CD4-positive, alpha-beta T cell treated with Interleukin-2 at 100 ng/mL for 4 hours (primary cell): Measurements from ENCODE around the gene FOXO6.

Source experiments
- DNase-seq: peaks from one replicate; pipeline ENCODE4 v3.0.0-alpha.2; 2020; ENCODE audit warnings: low spot score

FOXO6 gene

GRCh38 chr1:41360786-41361494 lies at the start of gene FOXO6:
Gene FOXO6, plus strand, starts transcription at chr1:41361434.
- DNase-seq = peak; percentile 96

GRCh38 chr1:41312991-41313645 lies 48.1 kb upstream of the FOXO6 start:
- DNase-seq = no peak

GRCh38 chr1:41313661-41314131 lies 47.5 kb upstream of the FOXO6 start:
- DNase-seq = peak; percentile 19

GRCh38 chr1:41314376-41315145 lies 46.7 kb upstream of the FOXO6 start:
- no peak for DNase-seq

- DNase-seq = no peak
Measured at GRCh38 chr1:41315146-41315822, 46.0 kb upstream of the FOXO6 start.

- no peak for DNase-seq
Measured at GRCh38 chr1:41315871-41316270, 45.4 kb upstream of the FOXO6 start.

GRCh38 chr1:41317361-41317760 lies 43.9 kb upstream of the FOXO6 start:
- DNase-seq = no peak

- DNase-seq = no peak
Measured at GRCh38 chr1:41318135-41318534, 43.1 kb upstream of the FOXO6 start.

GRCh38 chr1:41319106-41319755 lies 42.0 kb upstream of the FOXO6 start:
- no peak for DNase-seq

GRCh38 chr1:41319807-41320711 lies 41.2 kb upstream of the FOXO6 start:
- DNase-seq = no peak

- no peak for DNase-seq
Measured at GRCh38 chr1:41320895-41321676, 40.1 kb upstream of the FOXO6 start.

- no peak for DNase-seq
Measured at GRCh38 chr1:41322101-41322661, 39.1 kb upstream of the FOXO6 start.

- DNase-seq = peak; percentile 21
Measured at GRCh38 chr1:41322835-41323234, 38.4 kb upstream of the FOXO6 start.

GRCh38 chr1:41323243-41323642 lies 38.0 kb upstream of the FOXO6 start:
- no peak for DNase-seq

GRCh38 chr1:41325801-41326200 lies 35.4 kb upstream of the FOXO6 start:
- DNase-seq = no peak

GRCh38 chr1:41327383-41327999 lies 33.7 kb upstream of the FOXO6 start:
- no peak for DNase-seq

GRCh38 chr1:41328001-41328615 lies 33.1 kb upstream of the FOXO6 start:
- DNase-seq = no peak

GRCh38 chr1:41328780-41329640 lies 32.2 kb upstream of the FOXO6 start:
- no peak for DNase-seq
